NCI-H2171 treated with DMSO at 0.1 percent for 48 hours (cell line): Measurements from ENCODE around the gene LNPEP.

Experiments used
- DNase-seq: peaks from one replicate; lab custom pipeline; 2025; lab: John Stamatoyannopoulos, UW

LNPEP gene

GRCh38 chr5:97000391-97000790 is 64.5 kb downstream of the LNPEP start:
- no peak for DNase-seq

GRCh38 chr5:97002983-97003382 is 67.1 kb downstream of the LNPEP start:
- no peak for DNase-seq

GRCh38 chr5:97004423-97005060 is 68.7 kb downstream of the LNPEP start:
- no peak for DNase-seq

GRCh38 chr5:97006454-97007060 is 70.7 kb downstream of the LNPEP start:
- no peak for DNase-seq

GRCh38 chr5:97009212-97009898 is 73.5 kb downstream of the LNPEP start:
- peak; percentile 38 for DNase-seq

- no peak for DNase-seq
These were observed 74.0 kb downstream of the LNPEP start for GRCh38 chr5:97009921-97010320.

GRCh38 chr5:97010606-97011005 is 74.7 kb downstream of the LNPEP start:
- DNase-seq, result no peak

GRCh38 chr5:97011567-97011966 is 75.7 kb downstream of the LNPEP start:
- no peak for DNase-seq

- no peak for DNase-seq
These were observed 83.7 kb downstream of the LNPEP start for GRCh38 chr5:97019435-97020117.

GRCh38 chr5:97021416-97021815 is 85.5 kb downstream of the LNPEP start:
- no peak for DNase-seq

- DNase-seq, result no peak
These were observed 87.0 kb downstream of the LNPEP start for GRCh38 chr5:97022898-97023297.

GRCh38 chr5:97026721-97027120 is 90.8 kb downstream of the LNPEP start:
- DNase-seq, result no peak

GRCh38 chr5:97037819-97038218 is 101.9 kb downstream of the LNPEP start:
- DNase-seq, result no peak

- DNase-seq, result no peak
These were observed 105.4 kb downstream of the LNPEP start for GRCh38 chr5:97041239-97041638.

GRCh38 chr5:97042996-97043395 is 107.1 kb downstream of the LNPEP start:
- DNase-seq, result no peak

GRCh38 chr5:97043511-97043910 is 107.6 kb downstream of the LNPEP start:
- no peak for DNase-seq

GRCh38 chr5:97044052-97044451 is 108.2 kb downstream of the LNPEP start:
- DNase-seq, result no peak

- no peak for DNase-seq
These were observed 110.5 kb downstream of the LNPEP start for GRCh38 chr5:97046270-97046982.

GRCh38 chr5:97047076-97047475 is 111.2 kb downstream of the LNPEP start:
- DNase-seq, result no peak

- no peak for DNase-seq
These were observed 113.3 kb downstream of the LNPEP start for GRCh38 chr5:97049175-97049574.

GRCh38 chr5:97056263-97056662 is 120.4 kb downstream of the LNPEP start:
- DNase-seq, result no peak

GRCh38 chr5:97062046-97062445 is 126.2 kb downstream of the LNPEP start:
- no peak for DNase-seq
